SW 1271 (cell line): ENCODE data around the gene SKAP1.

Experiments
- DNase-seq, 2 experiments: peaks; one replicate each; lab custom pipeline; 2025; lab: John Stamatoyannopoulos, UW

SKAP1 gene

GRCh38 chr17:48429638-48430586 is at the start of gene SKAP1:
SKAP1 (minus strand) TSS chr17:48430214.
- no peak for DNase-seq

GRCh38 chr17:48479014-48479402 is 49.0 kb upstream of the SKAP1 start:
- DNase-seq, result no peak

- no peak for DNase-seq
Measured at GRCh38 chr17:48478224-48479013, 48.4 kb upstream of the SKAP1 start.

GRCh38 chr17:48477221-48477620 is 47.2 kb upstream of the SKAP1 start:
- DNase-seq, result no peak

GRCh38 chr17:48472411-48473281 is 42.6 kb upstream of the SKAP1 start:
- DNase-seq, result peak; percentile 94 to 97

GRCh38 chr17:48471817-48472410 is 41.9 kb upstream of the SKAP1 start:
- DNase-seq, result no peak

- peak in 1 of 2 experiments; percentile 21 for DNase-seq
Measured at GRCh38 chr17:48470388-48471034, 40.5 kb upstream of the SKAP1 start.

GRCh38 chr17:48469227-48469626 is 39.2 kb upstream of the SKAP1 start:
- no peak for DNase-seq

GRCh38 chr17:48468299-48468698 is 38.3 kb upstream of the SKAP1 start:
- no peak for DNase-seq

GRCh38 chr17:48465884-48466283 is 35.9 kb upstream of the SKAP1 start:
- DNase-seq, result no peak

GRCh38 chr17:48463526-48463925 is 33.5 kb upstream of the SKAP1 start:
- DNase-seq, result no peak

- no peak for DNase-seq
Measured at GRCh38 chr17:48462946-48463345, 32.9 kb upstream of the SKAP1 start.

GRCh38 chr17:48460052-48460451 is 30.0 kb upstream of the SKAP1 start:
- no peak for DNase-seq

- DNase-seq, result no peak
Measured at GRCh38 chr17:48459070-48459844, 29.2 kb upstream of the SKAP1 start.

- peak; percentile 5 to 47 for DNase-seq
Measured at GRCh38 chr17:48457080-48457836, 27.2 kb upstream of the SKAP1 start.

GRCh38 chr17:48456589-48456988 is 26.6 kb upstream of the SKAP1 start:
- no peak for DNase-seq

- no peak for DNase-seq
Measured at GRCh38 chr17:48455791-48456190, 25.8 kb upstream of the SKAP1 start.

- DNase-seq, result no peak
Measured at GRCh38 chr17:48453447-48453846, 23.4 kb upstream of the SKAP1 start.

GRCh38 chr17:48451489-48451888 is 21.5 kb upstream of the SKAP1 start:
- no peak for DNase-seq
